H9 (cell line): ENCODE measurements around the gene IAH1. TPM values are rescaled to one million over a fixed set of nuclear protein-coding genes. Genes with fewer than 3 reads are reported as not detected.

ENCODE experiments used
- DNase-seq: peaks from one replicate; pipeline ENCODE4 v3.0.0-alpha.2; 2017
- H2AFZ ChIP-seq: one replicate; pipeline ENCODE4 v1.6.1; 2013; ENCODE audit warnings: mild to moderate bottlenecking, low read length, control low read depth, moderate library complexity
- H2AK5ac ChIP-seq: 2 replicates; pipeline ENCODE4 v1.6.1; 2013; ENCODE audit warnings: low read length, control low read depth, mixed read lengths; ENCODE audit not compliant: insufficient read length
- H2BK120ac ChIP-seq: one replicate; pipeline ENCODE4 v1.6.1; 2013; ENCODE audit warnings: low read depth, mild to moderate bottlenecking, low read length, control low read depth, inconsistent platforms; ENCODE audit not compliant: poor library complexity, severe bottlenecking
- H2BK12ac ChIP-seq: 2 replicates; pipeline ENCODE4 v1.6.1; 2013; ENCODE audit warnings: low read length, control low read depth, mixed read lengths, low read depth; ENCODE audit not compliant: insufficient read length
- H2BK15ac ChIP-seq: 2 replicates; pipeline ENCODE4 v1.6.1; 2013; ENCODE audit warnings: low read depth, low read length, control low read depth
- H2BK20ac ChIP-seq: one replicate; pipeline ENCODE4 v1.6.1; 2013; ENCODE audit warnings: low read depth, mild to moderate bottlenecking, low read length, control low read depth, inconsistent platforms; ENCODE audit not compliant: poor library complexity, severe bottlenecking
- H2BK5ac ChIP-seq: 2 replicates; pipeline ENCODE4 v1.6.1; 2013; ENCODE audit warnings: low read length, control low read depth, mixed read lengths; ENCODE audit not compliant: insufficient read length
- H3K14ac ChIP-seq: 2 replicates; pipeline ENCODE4 v1.6.1; 2013; ENCODE audit warnings: low read length, control low read depth; ENCODE audit not compliant: insufficient read depth
- H3K18ac ChIP-seq: 2 replicates; pipeline ENCODE4 v1.6.1; 2013; ENCODE audit warnings: low read depth, mild to moderate bottlenecking, mixed read lengths, low read length, control low read depth; ENCODE audit not compliant: insufficient read length
- H3K23ac ChIP-seq: 2 replicates; pipeline ENCODE4 v1.6.1; 2013; ENCODE audit warnings: low read length, control low read depth, mixed read lengths, low read depth; ENCODE audit not compliant: insufficient read length
- H3K23me2 ChIP-seq: 2 replicates; pipeline ENCODE4 v1.6.1; 2013; ENCODE audit warnings: low read depth, mild to moderate bottlenecking, mixed read lengths, low read length, control low read depth; ENCODE audit not compliant: insufficient read length, poor library complexity, severe bottlenecking
- H3K27ac ChIP-seq: 2 replicates; pipeline ENCODE4 v1.5.1; 2013; ENCODE audit warnings: low read length, control low read depth, mixed read lengths, low read depth; ENCODE audit not compliant: insufficient read length
- H3K27me3 ChIP-seq: 2 replicates; pipeline ENCODE4 v1.6.1; 2013; ENCODE audit warnings: low read length, control low read depth, inconsistent platforms; ENCODE audit not compliant: insufficient read depth
- H3K4ac ChIP-seq: 2 replicates; pipeline ENCODE4 v1.6.1; 2013; ENCODE audit warnings: low read depth, mild to moderate bottlenecking, control low read depth, inconsistent platforms, low read length, moderate library complexity
- H3K4me1 ChIP-seq: 2 replicates; pipeline ENCODE4 v1.6.1; 2013; ENCODE audit warnings: low read length, control low read depth, inconsistent platforms; ENCODE audit not compliant: insufficient read depth
- H3K4me2 ChIP-seq: 2 replicates; pipeline ENCODE4 v1.6.1; 2013; ENCODE audit warnings: low read length, control low read depth, mixed read lengths; ENCODE audit not compliant: insufficient read length, insufficient read depth
- H3K56ac ChIP-seq: 2 replicates; pipeline ENCODE4 v1.6.1; 2013; ENCODE audit warnings: low read depth, mild to moderate bottlenecking, mixed read lengths, low read length, control low read depth; ENCODE audit not compliant: insufficient read length
- H3K79me1 ChIP-seq: 2 replicates; pipeline ENCODE4 v1.6.1; 2013; ENCODE audit warnings: low read depth, mild to moderate bottlenecking, moderate library complexity, low read length, control low read depth, inconsistent platforms; ENCODE audit not compliant: insufficient read depth, poor library complexity, severe bottlenecking
- H3K79me2 ChIP-seq: 2 replicates; pipeline ENCODE4 v1.6.1; 2013; ENCODE audit warnings: low read length, control low read depth, inconsistent platforms; ENCODE audit not compliant: insufficient read depth
- H3K9ac ChIP-seq: 2 replicates; pipeline ENCODE4 v1.6.1; 2013; ENCODE audit warnings: low read length, control low read depth, mixed read lengths; ENCODE audit not compliant: insufficient read length; ENCODE audit errors: extremely low read depth
- H3K9me3 ChIP-seq: one replicate; pipeline ENCODE4 v1.6.1; 2013; ENCODE audit warnings: low read depth, low read length, inconsistent platforms; ENCODE audit not compliant: control insufficient read depth
- H3T11ph ChIP-seq: one replicate; pipeline ENCODE4 v1.6.1; 2013; ENCODE audit warnings: mild to moderate bottlenecking, low read length, control low read depth, inconsistent platforms
- H4K20me1 ChIP-seq: one replicate; pipeline ENCODE4 v1.6.1; 2013; ENCODE audit not compliant: control insufficient read depth, insufficient read length, insufficient read depth
- H4K5ac ChIP-seq: 2 replicates; pipeline ENCODE4 v1.6.1; 2013; ENCODE audit warnings: low read depth, mild to moderate bottlenecking, mixed read lengths, low read length, control low read depth; ENCODE audit not compliant: insufficient read length
- H4K8ac ChIP-seq: replicated peaks from 2 replicates; pipeline ENCODE4 v1.6.1; 2013; ENCODE audit warnings: low read length, control low read depth, mixed read lengths, low read depth; ENCODE audit not compliant: insufficient read length
- H4K91ac ChIP-seq: 2 replicates; pipeline ENCODE4 v1.6.1; 2013; ENCODE audit warnings: low read depth, mild to moderate bottlenecking, moderate library complexity, mixed read lengths, low read length, control low read depth; ENCODE audit not compliant: insufficient read length
- H3K27ac Mint-ChIP-seq, 3 experiments: 2 replicates in 2 of 3; 3 replicates in 1 of 3; pipeline ENCODE4 v1.8.0; 2020 to 2021; ENCODE audit warnings: mixed read lengths in 3 of 3, mild to moderate bottlenecking in 1 of 3, moderate library complexity in 1 of 3
- H3K27me3 Mint-ChIP-seq: 2 replicates; pipeline ENCODE4 v1.8.0; 2021; ENCODE audit warnings: low read depth, mild to moderate bottlenecking, moderate library complexity, mixed read lengths
- H3K36me3 Mint-ChIP-seq, 3 experiments: 2 replicates in 2 of 3; 3 replicates in 1 of 3; pipeline ENCODE4 v1.8.0; 2020 to 2021; ENCODE audit warnings: low read depth in 3 of 3, mixed read lengths in 3 of 3; ENCODE audit not compliant: insufficient read depth in 1 of 3
- H3K4me1 Mint-ChIP-seq, 2 experiments: 2 replicates each; pipeline ENCODE4 v1.8.0; 2020; ENCODE audit warnings: mixed read lengths in 2 of 2
- H3K4me3 Mint-ChIP-seq, 2 experiments: 2 replicates in 1 of 2; 3 replicates in 1 of 2; pipeline ENCODE4 v1.8.0; 2020 to 2021; ENCODE audit warnings: mild to moderate bottlenecking in 2 of 2, mixed read lengths in 2 of 2, moderate library complexity in 1 of 2
- H3K9me3 Mint-ChIP-seq, 2 experiments: 2 replicates in 1 of 2; 3 replicates in 1 of 2; pipeline ENCODE4 v1.8.0; 2020; ENCODE audit warnings: mild to moderate bottlenecking in 2 of 2, mixed read lengths in 2 of 2, moderate library complexity in 1 of 2
- CTCF ChIP-seq: fragments of 200-600 bp; sonication (generic); conservative IDR thresholded peaks from 3 replicates; pipeline ENCODE4 v1.8.0; 2021; ENCODE audit warnings: antibody characterized with exemption, mild to moderate bottlenecking
- WGBS: extraction: QIAGEN DNeasy Blood & Tissue Kit; methylation state at CpG from one replicate; pipeline ENCODE4 v1.1.7; 2013; ENCODE audit warnings: missing lambda C conversion rate, low lambda C conversion rate, mixed read lengths; ENCODE audit not compliant: insufficient read length; ENCODE audit errors: extremely low coverage; 5-methylcytosine and 5-hydroxymethylcytosine counted together
- total RNA-seq: library from RNA; stranded (reverse); gene quantifications from 2 replicates; pipeline ENCODE4 v1.2.1, GENCODE V29; 2021

Gene IAH1
- total RNA-seq, 1 experiment from 2014 or later: 25.6 TPM

- H3K27me3 Mint-ChIP-seq: no peaks in the 10 kb centered on the region
- no peak overlapping the region for H3K27ac ChIP-seq
- H3T11ph ChIP-seq: no peak overlapping the region
- H3K36me3 Mint-ChIP-seq: peaks cover 0 to 15% (median 12%) of the 10 kb centered on the region in 3 experiments; a peak in 4 of 7 replicates
- no peak overlapping the region for H3K14ac ChIP-seq
- no CpG with 5 or more reads among the region's 2 CpGs for WGBS
- H3K4me2 ChIP-seq: no peak overlapping the region
- H2BK5ac ChIP-seq: no peak overlapping the region
- no peaks in the 10 kb centered on the region for H3K4me1 ChIP-seq
- DNase-seq: no peak
- no peak overlapping the region for H3K4me3 Mint-ChIP-seq
- no peaks in the 10 kb centered on the region for H3K23me2 ChIP-seq
- H4K91ac ChIP-seq: no peak overlapping the region
- no peaks in the 10 kb centered on the region for H3K79me2 ChIP-seq
- H2AFZ ChIP-seq: no peak overlapping the region
- H4K5ac ChIP-seq: no peak overlapping the region
- TF ChIP-seq CTCF: no peak
- H2BK15ac ChIP-seq: no peak overlapping the region
- no peaks in the 10 kb centered on the region for H3K9me3 ChIP-seq
- no peak overlapping the region for H3K9ac ChIP-seq
- no peak overlapping the region for H3K56ac ChIP-seq
- H3K79me1 ChIP-seq: no peaks in the 10 kb centered on the region
- no peak overlapping the region for H3K27ac Mint-ChIP-seq
- no peaks in the 10 kb centered on the region; a peak in 1 of 4 replicates for H3K4me1 Mint-ChIP-seq
- no peak overlapping the region for H2BK120ac ChIP-seq
- no peak overlapping the region for H3K23ac ChIP-seq
- no peak overlapping the region for H3K18ac ChIP-seq
- H2BK20ac ChIP-seq: no peak overlapping the region
- no peak overlapping the region for H2AK5ac ChIP-seq
- no peak overlapping the region for H3K4ac ChIP-seq
- no peaks in the 10 kb centered on the region for H4K20me1 ChIP-seq
- H3K9me3 Mint-ChIP-seq: no peaks in the 10 kb centered on the region
- H3K27me3 ChIP-seq: no peaks in the 10 kb centered on the region
- H2BK12ac ChIP-seq: no peak overlapping the region
- no peak overlapping the region for H4K8ac ChIP-seq
These were observed 63.7 kb downstream of the IAH1 start for GRCh38 chr2:9538000-9538507.

Other genes starting within 250 kb of the IAH1 start
- 38.7 and 38.9 TPM in 2 replicates for gene ITGB1BP1, start 51.0 kb upstream of the IAH1 start, total RNA-seq
- gene CPSF3, start 50.9 kb upstream of the IAH1 start, total RNA-seq: 89.5 and 95.5 TPM in 2 replicates
- 23.7 and 26.3 TPM in 2 replicates for gene ADAM17, start 81.3 kb downstream of the IAH1 start, total RNA-seq
- 374 and 380 TPM in 2 replicates for gene YWHAQ, start 156.4 kb downstream of the IAH1 start, total RNA-seq